ENCODE measurements around the gene LSAMP. TPM values are rescaled to one million over a fixed set of nuclear protein-coding genes. Genes with fewer than 3 reads are reported as not detected.

LSAMP gene
- total RNA-seq, 1 experiment from 2014 or later = 5.7 TPM

DNA sequence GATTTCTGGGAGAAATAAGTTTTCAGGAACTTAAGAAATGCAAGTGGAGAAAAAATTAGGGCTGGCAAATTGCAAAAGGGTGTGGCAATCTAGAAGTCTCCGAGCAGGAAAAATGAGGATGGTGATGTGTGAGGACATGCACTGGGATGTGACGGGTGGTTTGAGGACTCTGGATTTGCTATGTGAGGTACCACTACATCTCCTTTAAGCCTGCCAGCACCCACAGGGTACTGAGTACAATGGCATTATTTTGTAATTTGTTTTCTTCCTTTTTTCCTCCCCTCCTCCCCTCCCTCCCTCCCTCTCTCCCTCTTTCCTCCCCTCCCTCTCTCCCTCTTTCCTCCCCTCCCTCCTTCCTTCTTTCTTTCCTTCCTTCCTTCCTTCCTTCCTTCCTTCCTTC, 584.5 kb downstream of the LSAMP start (continued):
- TF ChIP-seq KAT7 (CRISPR knock-in tag; IDR thresholded peaks at IDR 0.05; ENCODE audit: borderline replicate concordance) = no peak
- TF ChIP-seq ETV6 (CRISPR knock-in tag; IDR thresholded peaks at IDR 0.05) = no peak
- no peak for TF ChIP-seq SOX15 (CRISPR knock-in tag; IDR thresholded peaks at IDR 0.05)
- TF ChIP-seq, protein P1, sequence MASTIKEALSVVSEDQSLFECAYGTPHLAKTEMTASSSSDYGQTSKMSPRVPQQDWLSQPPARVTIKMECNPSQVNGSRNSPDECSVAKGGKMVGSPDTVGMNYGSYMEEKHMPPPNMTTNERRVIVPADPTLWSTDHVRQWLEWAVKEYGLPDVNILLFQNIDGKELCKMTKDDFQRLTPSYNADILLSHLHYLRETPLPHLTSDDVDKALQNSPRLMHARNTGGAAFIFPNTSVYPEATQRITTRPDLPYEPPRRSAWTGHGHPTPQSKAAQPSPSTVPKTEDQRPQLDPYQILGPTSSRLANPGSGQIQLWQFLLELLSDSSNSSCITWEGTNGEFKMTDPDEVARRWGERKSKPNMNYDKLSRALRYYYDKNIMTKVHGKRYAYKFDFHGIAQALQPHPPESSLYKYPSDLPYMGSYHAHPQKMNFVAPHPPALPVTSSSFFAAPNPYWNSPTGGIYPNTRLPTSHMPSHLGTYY (CRISPR knock-in tag; IDR thresholded peaks at IDR 0.05) = no peak
- TF ChIP-seq ZNF396 (CRISPR knock-in tag; IDR thresholded peaks at IDR 0.05; ENCODE audit: borderline replicate concordance) = no peak

DNA sequence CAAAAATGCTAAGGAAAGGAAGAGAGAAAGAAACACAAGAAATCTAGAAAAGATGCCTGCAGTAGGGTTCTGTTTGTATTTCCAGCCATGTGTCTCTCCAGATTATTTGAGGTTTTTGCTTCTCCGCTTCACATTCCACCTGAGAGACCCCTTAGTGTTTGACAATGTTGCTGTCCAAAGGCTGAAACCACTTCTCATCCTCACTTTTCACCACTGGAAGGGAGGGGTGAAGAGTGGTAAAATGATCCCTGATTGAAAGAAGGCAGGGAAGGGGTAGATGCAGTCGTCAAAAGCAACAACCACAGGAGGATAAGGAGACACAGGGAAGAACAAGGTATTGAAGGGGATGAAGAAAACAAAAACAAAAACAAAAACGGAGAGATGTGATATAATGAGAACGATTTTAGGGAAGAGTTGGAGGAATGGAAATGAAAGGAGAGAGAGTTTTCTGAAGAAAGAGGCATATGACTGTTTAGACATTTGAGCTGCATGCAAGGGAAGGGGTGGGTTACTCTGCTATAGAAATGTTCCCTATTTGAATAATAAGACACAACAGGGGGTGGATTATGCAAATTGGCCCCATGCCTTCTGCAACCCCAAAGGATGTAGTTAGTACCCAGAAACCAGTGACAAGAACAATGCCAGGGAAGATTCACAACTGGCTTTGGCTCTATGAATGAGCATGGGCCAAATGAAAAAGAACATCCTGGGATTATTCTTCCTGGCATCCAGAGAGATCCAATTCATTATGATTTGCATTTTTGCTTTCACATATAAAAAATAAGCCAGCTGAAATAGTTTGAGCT, 586.1 kb downstream of the LSAMP start:
- H3K36me3 Mint-ChIP-seq = no peaks in the 10 kb centered on the region
- POLR2A ChIA-PET = no interaction called here
- H3K27me3 Mint-ChIP-seq (ENCODE audit: low read depth) = peaks cover 4% of the 10 kb centered on the region
- CTCF ChIA-PET = interaction anchor here (1.0 to 2.1 kb wide), 3 partner anchors 11 to 75 kb away, joined by 3 to 7 read pairs (median 6); no protein-coding TSS in a partner anchor
- DNase-seq (ENCODE audit: low spot score) (peak; percentile 18), ATAC-seq (peak; percentile 82)
- H3K9me3 Mint-ChIP-seq = no peaks in the 10 kb centered on the region
- peak overlapping the region; percentile 56 for H3K4me3 Mint-ChIP-seq
- peak overlapping the region; percentile 63 for H3K27ac Mint-ChIP-seq
- peaks cover 69% of the 10 kb centered on the region for H3K4me1 Mint-ChIP-seq
- TF ChIP-seq ZNF219 (CRISPR knock-in tag; IDR thresholded peaks at IDR 0.05; ENCODE audit: borderline replicate concordance) (no peak), TEAD4 (CRISPR knock-in tag; IDR thresholded peaks at IDR 0.05) (peak; percentile 53; the same call in 1 of the 2 replicates), TEAD1 (CRISPR knock-in tag; IDR thresholded peaks at IDR 0.05) (peak; percentile 49; the same call in 1 of the 2 replicates), FOXP1 (CRISPR knock-in tag; IDR thresholded peaks at IDR 0.05; ENCODE audit: borderline replicate concordance) (no peak), FOXK1 (CRISPR knock-in tag; IDR thresholded peaks at IDR 0.05) (0 out of 2 replicates have a peak, but pooled peaks have one; percentile 46), GRHL2 (CRISPR knock-in tag; IDR thresholded peaks at IDR 0.05; ENCODE audit: insufficient replicate concordance, severe bottlenecking) (no peak), CBFB (CRISPR knock-in tag; IDR thresholded peaks at IDR 0.05; ENCODE audit: low read depth) (no peak), GABPB1 (CRISPR knock-in tag; IDR thresholded peaks at IDR 0.05) (no peak), ETV6 (CRISPR knock-in tag; IDR thresholded peaks at IDR 0.05) (no peak; the same call in 1 of the 2 replicates), MXD4 (CRISPR knock-in tag; IDR thresholded peaks at IDR 0.05; ENCODE audit: borderline replicate concordance) (no peak), NFYB (CRISPR knock-in tag; conservative IDR thresholded peaks at IDR 0.05; ENCODE audit: low read depth) (no peak), TP53 (CRISPR knock-in tag; IDR thresholded peaks at IDR 0.05) (no peak), EMX1 (CRISPR knock-in tag; IDR thresholded peaks at IDR 0.05) (no peak)
- TF ChIP-seq, protein P2, sequence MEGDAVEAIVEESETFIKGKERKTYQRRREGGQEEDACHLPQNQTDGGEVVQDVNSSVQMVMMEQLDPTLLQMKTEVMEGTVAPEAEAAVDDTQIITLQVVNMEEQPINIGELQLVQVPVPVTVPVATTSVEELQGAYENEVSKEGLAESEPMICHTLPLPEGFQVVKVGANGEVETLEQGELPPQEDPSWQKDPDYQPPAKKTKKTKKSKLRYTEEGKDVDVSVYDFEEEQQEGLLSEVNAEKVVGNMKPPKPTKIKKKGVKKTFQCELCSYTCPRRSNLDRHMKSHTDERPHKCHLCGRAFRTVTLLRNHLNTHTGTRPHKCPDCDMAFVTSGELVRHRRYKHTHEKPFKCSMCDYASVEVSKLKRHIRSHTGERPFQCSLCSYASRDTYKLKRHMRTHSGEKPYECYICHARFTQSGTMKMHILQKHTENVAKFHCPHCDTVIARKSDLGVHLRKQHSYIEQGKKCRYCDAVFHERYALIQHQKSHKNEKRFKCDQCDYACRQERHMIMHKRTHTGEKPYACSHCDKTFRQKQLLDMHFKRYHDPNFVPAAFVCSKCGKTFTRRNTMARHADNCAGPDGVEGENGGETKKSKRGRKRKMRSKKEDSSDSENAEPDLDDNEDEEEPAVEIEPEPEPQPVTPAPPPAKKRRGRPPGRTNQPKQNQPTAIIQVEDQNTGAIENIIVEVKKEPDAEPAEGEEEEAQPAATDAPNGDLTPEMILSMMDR (IDR thresholded peaks at IDR 0.05) = no peak
- TF ChIP-seq, protein P1 (CRISPR knock-in tag; IDR thresholded peaks at IDR 0.05) = no peak
- TF ChIP-seq, protein P3, sequence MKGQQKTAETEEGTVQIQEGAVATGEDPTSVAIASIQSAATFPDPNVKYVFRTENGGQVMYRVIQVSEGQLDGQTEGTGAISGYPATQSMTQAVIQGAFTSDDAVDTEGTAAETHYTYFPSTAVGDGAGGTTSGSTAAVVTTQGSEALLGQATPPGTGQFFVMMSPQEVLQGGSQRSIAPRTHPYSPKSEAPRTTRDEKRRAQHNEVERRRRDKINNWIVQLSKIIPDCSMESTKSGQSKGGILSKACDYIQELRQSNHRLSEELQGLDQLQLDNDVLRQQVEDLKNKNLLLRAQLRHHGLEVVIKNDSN (CRISPR knock-in tag; IDR thresholded peaks at IDR 0.05) = no peak
- TF ChIP-seq, protein P4, sequence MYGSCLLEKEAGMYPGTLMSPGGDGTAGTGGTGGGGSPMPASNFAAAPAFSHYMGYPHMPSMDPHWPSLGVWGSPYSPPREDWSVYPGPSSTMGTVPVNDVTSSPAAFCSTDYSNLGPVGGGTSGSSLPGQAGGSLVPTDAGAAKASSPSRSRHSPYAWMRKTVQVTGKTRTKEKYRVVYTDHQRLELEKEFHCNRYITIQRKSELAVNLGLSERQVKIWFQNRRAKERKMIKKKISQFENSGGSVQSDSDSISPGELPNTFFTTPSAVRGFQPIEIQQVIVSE (CRISPR knock-in tag; IDR thresholded peaks at IDR 0.05; ENCODE audit: borderline replicate concordance) = no peak
- TF ChIP-seq, protein P5, sequence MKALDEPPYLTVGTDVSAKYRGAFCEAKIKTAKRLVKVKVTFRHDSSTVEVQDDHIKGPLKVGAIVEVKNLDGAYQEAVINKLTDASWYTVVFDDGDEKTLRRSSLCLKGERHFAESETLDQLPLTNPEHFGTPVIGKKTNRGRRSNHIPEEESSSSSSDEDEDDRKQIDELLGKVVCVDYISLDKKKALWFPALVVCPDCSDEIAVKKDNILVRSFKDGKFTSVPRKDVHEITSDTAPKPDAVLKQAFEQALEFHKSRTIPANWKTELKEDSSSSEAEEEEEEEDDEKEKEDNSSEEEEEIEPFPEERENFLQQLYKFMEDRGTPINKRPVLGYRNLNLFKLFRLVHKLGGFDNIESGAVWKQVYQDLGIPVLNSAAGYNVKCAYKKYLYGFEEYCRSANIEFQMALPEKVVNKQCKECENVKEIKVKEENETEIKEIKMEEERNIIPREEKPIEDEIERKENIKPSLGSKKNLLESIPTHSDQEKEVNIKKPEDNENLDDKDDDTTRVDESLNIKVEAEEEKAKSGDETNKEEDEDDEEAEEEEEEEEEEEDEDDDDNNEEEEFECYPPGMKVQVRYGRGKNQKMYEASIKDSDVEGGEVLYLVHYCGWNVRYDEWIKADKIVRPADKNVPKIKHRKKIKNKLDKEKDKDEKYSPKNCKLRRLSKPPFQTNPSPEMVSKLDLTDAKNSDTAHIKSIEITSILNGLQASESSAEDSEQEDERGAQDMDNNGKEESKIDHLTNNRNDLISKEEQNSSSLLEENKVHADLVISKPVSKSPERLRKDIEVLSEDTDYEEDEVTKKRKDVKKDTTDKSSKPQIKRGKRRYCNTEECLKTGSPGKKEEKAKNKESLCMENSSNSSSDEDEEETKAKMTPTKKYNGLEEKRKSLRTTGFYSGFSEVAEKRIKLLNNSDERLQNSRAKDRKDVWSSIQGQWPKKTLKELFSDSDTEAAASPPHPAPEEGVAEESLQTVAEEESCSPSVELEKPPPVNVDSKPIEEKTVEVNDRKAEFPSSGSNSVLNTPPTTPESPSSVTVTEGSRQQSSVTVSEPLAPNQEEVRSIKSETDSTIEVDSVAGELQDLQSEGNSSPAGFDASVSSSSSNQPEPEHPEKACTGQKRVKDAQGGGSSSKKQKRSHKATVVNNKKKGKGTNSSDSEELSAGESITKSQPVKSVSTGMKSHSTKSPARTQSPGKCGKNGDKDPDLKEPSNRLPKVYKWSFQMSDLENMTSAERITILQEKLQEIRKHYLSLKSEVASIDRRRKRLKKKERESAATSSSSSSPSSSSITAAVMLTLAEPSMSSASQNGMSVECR (CRISPR knock-in tag; IDR thresholded peaks at IDR 0.05; ENCODE audit: borderline replicate concordance) = peak; percentile 67; the same call in 1 of the 2 replicates
- TF ChIP-seq, protein P6, sequence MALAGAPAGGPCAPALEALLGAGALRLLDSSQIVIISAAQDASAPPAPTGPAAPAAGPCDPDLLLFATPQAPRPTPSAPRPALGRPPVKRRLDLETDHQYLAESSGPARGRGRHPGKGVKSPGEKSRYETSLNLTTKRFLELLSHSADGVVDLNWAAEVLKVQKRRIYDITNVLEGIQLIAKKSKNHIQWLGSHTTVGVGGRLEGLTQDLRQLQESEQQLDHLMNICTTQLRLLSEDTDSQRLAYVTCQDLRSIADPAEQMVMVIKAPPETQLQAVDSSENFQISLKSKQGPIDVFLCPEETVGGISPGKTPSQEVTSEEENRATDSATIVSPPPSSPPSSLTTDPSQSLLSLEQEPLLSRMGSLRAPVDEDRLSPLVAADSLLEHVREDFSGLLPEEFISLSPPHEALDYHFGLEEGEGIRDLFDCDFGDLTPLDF (CRISPR knock-in tag; IDR thresholded peaks at IDR 0.05) = 0 out of 2 replicates have a peak, but pooled peaks have one; percentile 29
